ENCODE measurements around the gene CEACAM7.

Gene CEACAM7

GRCh38 chr19:41646589-41647204 lies 41.4 kb downstream of the CEACAM7 start:
- peak; percentile 22 for DNase-seq

DNA sequence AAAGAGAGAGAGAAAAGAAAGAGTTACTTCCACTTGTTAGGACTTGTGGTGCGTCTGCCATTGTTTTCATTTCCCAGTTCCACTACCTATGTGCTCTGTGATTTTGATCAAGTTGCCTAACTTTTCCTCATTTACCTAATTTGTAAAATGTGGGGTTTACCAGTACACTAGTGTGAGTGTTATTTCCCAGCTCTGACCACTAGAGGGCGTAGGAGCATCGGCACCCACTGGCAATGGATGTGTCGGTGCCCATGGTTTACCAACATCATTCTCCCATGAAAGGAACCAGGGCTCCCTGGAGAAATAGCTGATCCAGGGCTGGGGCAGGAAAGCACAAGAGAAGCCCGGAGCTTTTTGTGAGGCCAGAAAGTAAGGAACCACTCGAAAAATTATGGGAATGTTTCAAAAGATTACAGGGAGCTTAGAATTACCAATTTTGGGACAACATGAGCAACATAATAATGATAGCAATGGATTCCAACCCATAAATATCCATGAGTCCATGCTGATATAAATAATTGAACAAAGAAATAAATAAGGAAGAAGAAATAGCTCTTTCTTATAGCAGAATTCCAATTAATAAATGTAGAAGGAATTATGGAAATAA lies 46.1 kb downstream of the CEACAM7 start:
- peak; percentile 70 for DNase-seq

DNA sequence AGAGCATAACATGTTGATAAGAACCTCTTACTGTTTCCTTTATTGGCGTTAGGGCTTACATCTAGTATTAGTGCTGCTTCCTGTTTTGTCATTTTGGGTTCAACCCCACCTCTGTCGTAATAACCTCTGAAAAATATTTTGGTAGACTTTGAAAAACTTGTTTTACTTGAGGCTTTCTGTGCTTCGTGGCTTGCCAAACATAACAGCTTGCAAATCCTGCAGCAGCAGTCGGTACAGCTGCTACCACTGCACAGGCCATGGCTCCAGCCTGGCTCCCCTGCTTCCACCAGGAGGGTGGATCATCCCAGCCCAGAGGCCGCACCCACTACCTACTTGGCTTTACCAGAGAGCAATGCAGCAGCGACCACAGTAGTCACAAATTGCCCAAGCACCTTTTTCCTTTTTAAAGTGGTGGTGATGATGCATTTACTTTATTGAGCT lies 49.4 kb downstream of the CEACAM7 start:
- no peak for DNase-seq

DNA sequence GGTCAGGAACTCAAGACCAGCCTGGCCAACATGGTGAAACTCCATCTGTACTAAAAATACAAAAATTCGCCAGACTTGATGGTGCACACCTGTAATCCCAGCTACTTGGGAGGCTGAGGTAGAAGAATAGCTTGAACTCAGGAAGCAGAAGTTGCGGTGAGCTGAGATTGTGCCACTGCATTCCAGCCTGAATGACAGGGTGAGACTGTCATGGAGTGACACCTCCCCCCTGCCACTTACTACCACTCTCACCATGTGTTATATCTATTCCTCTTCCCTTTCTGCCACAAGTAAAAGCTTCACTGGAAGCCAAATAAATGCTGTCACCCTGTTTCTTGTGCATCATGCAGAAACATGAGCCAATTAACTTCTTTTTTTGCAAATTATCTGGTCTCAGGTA lies 50.6 kb downstream of the CEACAM7 start:
- DNase-seq = no peak

- no peak for DNase-seq
These were observed 59.9 kb downstream of the CEACAM7 start for GRCh38 chr19:41627966-41628675.

DNA sequence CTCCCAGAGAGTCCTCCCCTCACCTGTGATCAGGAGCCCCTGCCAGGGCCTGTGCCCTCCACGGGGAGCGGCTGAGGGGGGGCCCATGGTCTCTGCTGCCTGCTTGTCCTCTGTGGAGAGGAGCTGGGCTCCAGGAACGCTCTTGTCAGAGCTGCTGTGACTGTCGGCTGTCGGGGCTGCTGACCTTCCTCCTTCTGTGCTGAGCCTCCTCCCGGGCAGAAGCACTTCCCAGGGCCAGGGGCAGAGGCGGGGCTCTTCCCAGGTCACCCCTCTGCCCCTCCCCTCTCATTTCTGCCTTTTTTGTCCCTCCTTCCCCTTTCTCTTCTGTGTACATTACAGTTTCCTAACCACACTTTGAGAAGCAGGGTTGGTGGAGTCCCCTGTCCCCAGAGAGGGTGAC lies 61.2 kb downstream of the CEACAM7 start, which contains the start of gene CEACAM4:
Gene CEACAM4, minus strand, starts transcription at position 198 of the 400 bp plus-strand sequence. Its CDS starts 111 bp downstream, at position 87.
- no peak for DNase-seq

- no peak for DNase-seq
These were observed 61.8 kb downstream of the CEACAM7 start for GRCh38 chr19:41626278-41626677.

- no peak for DNase-seq
These were observed 63.1 kb downstream of the CEACAM7 start for GRCh38 chr19:41624937-41625336.

GRCh38 chr19:41624515-41624914 lies 63.6 kb downstream of the CEACAM7 start:
- no peak for DNase-seq

DNA sequence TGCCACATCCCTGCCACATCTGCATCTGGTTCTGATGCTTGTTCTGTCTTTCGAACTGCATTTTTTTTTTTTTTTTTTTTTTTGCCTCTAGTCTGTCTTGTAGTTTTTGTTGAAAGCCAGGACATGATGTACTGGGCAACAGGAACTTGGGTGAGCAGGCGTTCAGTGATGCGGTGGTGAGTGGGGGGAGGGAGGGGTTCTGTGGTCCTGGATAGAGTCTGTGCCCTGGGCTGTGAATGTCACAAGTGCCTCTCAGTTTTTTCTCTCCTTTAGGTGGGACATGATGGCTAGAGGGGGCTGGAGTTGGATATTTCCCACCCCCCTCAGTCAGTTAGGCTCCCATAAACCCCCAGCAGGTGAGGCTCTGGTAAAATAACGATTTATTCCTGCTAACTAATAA lies 64.7 kb downstream of the CEACAM7 start:
- no peak for DNase-seq

Measured in activated T-cell treated with anti-CD3 and anti-CD28 coated beads for 4 hours (primary cell).